GM12874 (cell line): ENCODE results near the gene PCSK6.

Experiments used
- CTCF ChIP-seq: IDR thresholded peaks from 2 replicates; pipeline ENCODE4 v1.5.1; 2011; ENCODE audit warnings: low read depth, mild to moderate bottlenecking, control low read depth, low read length, moderate library complexity; ENCODE audit not compliant: insufficient read depth

PCSK6 gene

GRCh38 chr15:101379647-101380046 lies 109.9 kb downstream of the PCSK6 start:
- TF ChIP-seq CTCF: no peak

- no peak for TF ChIP-seq CTCF
These were observed 110.6 kb downstream of the PCSK6 start for GRCh38 chr15:101378879-101379278.

- TF ChIP-seq CTCF: no peak
These were observed 111.2 kb downstream of the PCSK6 start for GRCh38 chr15:101378171-101378755.

- TF ChIP-seq CTCF: no peak
These were observed 112.7 kb downstream of the PCSK6 start for GRCh38 chr15:101376615-101377395.

GRCh38 chr15:101374326-101374725 lies 115.2 kb downstream of the PCSK6 start:
- TF ChIP-seq CTCF: no peak

GRCh38 chr15:101373577-101373976 lies 115.9 kb downstream of the PCSK6 start:
- TF ChIP-seq CTCF: no peak

- no peak for TF ChIP-seq CTCF
These were observed 116.5 kb downstream of the PCSK6 start for GRCh38 chr15:101372960-101373525.
